ENCODE measurements around the gene ADD3.
A peak's percentile ranks its signal among the peaks of the same experiment; 100 is the strongest.

ADD3 gene

DNA sequence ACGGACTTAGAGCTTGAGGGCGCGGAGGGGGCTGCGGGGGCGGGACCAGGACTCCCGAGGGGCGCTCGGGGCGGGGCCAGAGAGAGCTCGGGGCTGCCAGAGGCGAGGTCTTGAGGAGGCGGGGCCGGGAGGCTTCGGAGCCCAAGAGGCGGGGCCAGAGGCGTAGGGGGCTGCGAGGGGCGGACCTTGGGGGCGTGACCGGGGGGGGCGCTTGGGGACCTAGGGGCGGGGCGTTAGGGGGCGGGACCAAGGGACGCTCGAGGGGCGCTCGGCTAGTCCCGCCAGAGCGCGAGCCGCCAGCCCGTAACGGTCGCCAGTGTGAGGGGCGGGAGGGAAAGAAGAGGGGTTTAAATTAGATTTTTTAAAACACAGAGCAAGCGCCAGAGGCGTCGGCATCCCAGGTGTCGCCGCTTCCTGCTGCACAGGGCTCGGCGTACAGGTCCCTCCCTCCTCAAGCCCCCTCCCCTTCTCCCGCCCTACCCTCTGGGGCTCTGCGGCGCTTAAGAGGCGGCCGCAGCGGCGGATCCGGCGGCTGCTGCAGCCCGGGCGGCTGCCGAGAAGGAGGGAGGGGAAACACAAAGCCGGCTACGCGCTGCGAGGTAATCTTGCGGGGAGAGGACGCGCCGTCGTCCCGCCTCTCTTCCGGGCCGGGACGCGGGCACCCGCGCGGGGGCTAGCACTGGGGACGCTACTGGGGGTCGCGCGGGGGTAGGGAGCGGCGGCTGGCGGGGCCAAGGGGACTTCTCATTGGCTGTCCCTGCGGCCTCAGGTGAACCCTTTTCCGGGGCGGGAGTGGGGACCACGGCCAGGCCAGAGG is at the start of gene ADD3:
TSS of gene ADD3 (plus strand) at position 284 of the 817 bp plus-strand sequence. CDS start 92,670 bp downstream, outside the sequence.
- DNase-seq = peak; percentile 85

DNA sequence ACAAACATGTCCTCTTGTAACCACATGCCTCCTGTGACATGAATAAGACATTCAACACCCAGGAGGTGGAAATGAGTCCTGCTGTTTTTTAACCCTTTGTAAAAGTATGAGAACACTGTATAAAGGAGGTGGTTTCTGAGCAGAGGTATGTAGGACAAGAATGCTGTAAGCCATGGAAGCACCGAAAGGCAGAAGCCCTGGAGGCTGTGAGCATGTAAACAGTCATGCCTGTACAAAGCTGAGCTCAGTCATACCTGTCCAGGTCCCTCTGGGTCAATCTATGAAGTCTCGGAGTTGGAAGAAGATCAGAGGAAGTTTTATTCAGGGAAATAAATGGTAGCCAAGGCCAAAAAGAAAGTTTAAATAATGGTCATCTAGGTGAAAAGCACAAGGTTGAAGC is 49.7 kb upstream of the ADD3 start:
- no peak for DNase-seq

DNA sequence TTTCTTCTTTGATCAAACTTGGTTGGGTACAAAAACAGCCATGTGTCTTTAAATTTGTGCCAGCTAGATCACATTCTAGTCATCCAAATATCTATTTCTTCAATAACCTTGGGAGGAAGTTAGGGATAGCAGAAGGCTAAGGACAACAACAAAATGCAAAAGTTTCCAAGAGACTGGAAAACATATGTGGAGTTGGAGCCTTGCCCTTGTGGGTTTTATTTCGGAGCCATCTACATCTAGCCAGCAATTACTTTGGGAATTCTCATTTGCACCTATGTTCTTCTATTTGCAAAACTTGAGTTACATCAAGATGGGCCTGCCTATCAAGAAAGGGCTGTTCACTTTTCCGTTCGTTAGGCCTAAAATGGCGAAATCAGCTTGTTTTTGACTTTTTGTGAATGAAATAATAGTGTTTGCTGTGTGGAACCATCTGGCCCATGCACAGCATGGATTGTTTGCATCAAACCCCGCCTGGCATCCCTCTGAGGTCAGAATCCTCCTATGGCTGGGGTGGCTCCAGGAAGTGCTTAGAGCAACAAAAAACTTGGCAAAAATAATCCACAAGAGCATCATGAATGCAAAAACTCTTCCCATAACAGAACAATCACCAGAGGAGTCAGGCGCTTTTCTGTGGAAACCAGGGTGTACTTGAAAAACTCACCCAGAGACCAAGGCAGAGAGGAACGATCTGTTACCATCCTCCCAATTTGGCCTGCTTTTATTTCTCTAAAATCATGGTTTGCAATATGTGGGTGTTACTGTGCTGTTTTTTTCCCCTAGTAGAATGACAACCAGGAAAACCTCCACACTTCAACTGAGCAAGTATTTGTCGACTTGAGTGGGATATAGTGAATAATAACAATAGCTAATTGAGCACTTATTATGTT is 48.3 kb upstream of the ADD3 start:
- DNase-seq = no peak

DNA sequence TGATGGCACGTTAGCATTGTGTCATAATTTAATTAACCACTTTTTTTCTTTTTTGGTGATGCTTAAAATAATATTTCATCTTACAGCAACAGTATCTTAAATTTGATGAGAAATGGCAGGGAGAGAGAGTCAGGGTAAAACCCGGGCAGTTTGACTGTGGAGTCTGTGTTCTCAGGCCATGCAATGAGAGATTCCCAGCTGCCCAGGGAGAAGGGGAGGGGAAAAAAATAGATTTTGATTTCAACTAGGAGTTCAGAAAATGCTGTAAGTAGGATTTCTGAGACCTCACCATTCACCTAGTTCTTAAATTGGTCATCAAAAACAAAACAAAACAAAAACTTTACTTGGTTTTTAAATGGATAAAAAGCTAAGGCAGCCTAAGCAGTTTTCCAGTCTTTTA is 47.1 kb upstream of the ADD3 start:
- DNase-seq = no peak

DNA sequence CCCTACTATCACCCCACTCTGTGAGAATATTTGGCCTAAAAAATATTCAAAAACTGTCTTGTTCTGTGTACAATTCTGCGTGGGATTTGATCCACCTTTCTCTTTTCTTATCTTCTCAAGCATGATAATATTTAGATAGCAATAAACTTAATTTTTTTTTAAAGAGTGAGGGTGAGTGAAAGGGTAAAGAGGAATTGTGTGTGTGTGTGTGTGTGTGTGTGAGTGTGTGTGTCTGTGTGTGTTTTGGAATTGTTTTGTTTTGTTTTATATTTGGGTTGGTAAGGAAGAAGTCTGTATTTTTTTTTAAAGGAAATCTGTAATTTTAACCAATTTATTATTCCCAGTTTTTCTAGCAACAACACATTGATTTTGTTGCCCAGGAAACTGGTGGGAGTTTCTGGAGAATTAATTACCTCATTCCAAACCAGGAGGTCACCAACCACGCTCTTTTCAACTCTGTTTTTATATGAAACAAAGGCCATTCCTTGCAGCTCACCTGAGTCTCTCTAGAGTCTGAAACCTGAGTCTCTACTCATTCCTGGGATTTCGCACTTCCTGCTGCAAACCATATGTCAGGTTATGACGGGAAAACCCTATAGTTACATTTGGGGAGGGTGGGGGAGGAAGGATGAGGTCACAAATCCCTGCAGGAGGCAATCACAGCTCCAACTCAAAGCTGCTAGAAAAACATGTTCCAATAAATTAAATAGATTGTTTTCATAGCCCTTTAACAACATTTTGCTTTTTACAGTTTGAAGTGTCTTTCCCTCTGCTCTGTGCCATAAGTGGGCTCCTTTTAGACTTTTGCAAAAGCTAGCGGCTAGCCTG is 46.4 kb upstream of the ADD3 start:
- no peak for DNase-seq

DNA sequence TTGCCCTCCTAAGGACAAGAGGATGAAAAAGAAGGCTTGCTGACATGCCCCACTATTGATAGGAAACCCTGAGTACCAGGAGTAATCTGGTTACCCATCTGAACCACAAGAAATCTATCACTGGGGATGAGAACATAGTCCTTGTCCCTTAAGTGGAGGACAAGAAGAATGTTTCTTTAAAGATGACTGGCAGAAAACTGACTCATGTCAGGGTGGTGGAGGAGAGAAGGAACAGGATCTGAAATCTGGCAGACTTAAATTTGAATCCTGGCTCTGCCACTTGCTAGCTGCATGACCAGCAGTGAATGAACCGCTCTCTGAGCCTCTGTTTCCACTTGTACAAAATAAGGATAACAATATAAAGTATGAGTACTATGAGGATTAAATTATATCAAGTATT is 45.5 kb upstream of the ADD3 start:
- DNase-seq = no peak

- no peak for DNase-seq
Observed at GRCh38 chr10:109963439-109963838, 44.3 kb upstream of the ADD3 start.

- DNase-seq = no peak
Observed at GRCh38 chr10:109964318-109964717, 43.5 kb upstream of the ADD3 start.

DNA sequence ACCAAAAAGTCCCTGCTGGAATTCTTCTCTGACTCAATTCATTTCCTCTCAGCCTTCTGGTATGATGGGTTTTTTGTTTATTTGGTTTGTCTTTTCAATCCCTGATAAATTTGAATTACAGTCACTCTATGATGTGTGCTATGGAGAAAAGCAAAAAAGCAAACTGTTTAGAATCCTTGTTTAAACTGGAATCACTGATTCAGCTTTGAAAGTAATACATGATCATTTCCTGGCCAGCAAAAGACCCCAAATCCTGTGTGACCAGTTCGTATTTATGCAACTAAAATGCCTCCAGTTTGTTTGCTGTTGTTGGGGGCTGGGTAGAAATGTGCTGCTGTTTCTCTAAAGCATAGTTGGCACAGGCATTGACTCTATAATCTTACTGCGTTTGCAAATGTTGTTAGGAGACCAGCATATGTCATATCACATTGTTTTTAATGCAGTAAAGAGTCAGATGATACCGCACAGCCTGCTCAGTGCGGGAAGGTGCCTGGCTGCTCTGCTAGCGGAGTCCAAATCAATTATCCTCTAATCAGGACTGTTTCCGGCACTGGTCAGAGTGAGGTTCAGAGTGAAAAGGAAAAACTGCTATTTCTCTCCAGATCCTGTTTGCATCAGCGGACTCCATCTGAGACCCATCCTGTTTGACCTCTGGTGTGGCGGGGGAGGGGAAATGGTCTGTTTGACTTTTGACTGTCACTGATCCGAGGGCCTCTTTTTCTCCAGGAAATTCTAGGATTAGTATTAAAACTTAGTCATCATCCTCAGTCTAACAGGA is 40.6 kb upstream of the ADD3 start:
- no peak for DNase-seq

DNA sequence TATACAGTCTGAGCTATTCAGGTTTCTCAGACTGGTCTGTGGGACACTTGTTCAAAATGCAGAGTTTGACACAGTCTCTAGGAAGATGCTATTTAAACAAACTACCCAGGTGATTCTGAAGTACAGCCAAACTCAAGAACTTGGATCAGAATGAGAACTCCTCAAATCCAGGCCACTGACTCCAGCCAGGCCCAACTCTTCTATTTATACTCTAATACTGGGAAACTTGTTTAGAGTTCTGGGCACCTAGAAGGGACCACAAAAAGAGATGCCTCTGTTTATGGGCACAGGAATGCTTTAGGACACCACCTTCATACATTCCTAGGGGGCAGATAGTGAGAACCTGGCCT is 40.1 kb upstream of the ADD3 start:
- no peak for DNase-seq

- DNase-seq = no peak
Observed at GRCh38 chr10:109968953-109969759, 38.6 kb upstream of the ADD3 start.

GRCh38 chr10:109969760-109970346 is 37.9 kb upstream of the ADD3 start:
- no peak for DNase-seq

DNA sequence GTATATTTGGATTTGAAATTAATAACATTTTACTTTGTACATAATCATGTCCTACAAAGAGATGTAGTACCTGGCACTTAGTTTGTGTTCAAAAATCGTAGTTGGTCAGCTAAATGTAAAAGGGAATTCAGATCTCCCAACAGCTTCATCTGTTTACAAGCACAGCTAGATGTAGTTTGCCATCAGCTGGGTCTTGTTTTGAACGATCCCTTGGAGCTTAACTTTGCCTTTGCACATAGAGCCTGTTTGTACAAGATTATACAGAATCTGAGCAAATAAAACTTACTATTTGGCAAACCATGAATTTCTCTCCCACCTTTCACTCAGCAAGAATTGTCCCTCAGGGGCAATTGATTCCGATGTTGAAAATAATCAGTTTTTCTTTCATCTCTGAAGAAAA is 36.1 kb upstream of the ADD3 start:
- DNase-seq = no peak

DNA sequence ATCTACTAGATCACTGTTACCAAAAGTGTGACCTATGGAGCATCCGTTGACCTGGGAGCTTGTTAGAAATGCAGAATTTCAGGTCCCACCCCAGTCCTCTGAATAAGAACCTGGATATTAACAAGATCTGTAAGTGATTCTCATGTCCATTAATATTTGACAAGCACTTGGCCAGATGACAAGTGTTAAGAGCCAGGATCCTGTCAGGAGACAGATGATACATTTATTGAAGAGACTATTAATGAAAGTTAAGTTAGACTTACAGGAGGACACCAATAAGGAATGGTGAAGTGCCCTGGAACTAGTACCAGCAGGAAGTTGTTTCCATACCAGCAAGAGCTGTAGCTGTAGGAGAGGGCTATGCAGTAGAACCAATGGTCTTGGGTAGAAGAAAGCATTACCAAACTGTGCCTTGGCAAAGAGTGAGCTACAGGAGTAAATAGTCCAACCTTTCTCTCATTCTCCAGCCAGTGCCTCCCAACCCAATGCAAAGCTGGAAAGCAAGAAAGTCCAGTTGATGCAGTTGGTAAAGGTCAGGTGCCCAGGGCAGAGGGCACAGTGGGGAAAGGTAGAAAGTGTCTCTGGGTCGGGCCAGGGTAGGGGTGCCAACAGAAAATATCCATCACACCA is 35.3 kb upstream of the ADD3 start:
- no peak for DNase-seq

DNA sequence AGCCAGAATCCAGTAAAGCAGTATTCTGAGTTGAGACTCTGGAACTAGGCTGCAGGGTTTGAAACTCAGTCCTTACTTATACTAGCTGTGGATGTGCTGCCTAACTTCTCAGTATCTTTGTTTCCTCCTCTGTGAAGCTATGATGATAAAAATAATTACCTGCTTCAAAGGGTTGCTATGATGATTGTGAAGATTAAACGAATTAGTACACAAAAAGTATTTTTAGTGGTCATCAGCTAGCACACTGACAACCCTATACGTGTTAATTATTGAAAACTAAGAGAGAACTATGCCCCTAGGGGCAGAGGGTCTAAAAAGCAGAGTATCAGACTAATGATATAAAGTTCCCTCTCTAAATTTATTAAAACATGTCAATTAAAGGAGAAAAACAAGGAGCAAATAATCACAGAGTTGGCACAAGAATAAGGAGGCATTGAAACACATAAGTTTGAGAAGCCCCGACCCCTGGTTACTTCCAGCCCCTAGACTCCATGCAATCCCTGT is 34.4 kb upstream of the ADD3 start:
- DNase-seq = no peak

DNA sequence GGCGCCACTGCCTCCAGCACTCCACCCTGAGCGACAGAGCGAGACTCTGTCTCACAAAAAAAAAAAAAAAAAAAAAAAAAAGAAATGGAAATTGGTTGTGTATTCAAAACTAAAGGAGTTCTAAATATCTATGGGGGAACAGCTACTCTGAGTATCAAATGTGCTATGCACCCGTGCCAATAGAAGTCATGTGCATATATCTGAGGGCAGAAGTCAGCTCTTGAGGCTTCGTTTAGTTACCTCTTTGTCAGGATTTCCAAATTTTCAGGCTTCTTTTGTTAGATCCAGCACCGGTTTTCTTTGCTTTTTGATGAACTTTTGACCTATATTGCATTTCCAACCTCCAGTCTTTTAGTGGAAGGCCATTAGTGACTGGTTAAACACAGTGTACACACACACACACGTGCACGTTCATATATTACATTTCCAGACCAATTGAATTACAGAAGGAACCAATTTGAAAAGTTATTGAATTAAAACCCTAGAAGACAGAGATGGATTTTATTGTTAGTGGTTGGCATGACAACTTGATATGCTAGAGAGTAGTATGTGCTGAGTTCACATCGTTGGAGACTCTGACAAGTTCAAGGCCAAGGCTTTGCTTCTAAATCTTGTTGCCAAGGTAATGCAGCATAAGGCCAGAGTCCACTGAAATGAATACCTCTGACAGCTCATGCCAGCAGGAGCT is 33.1 kb upstream of the ADD3 start:
- no peak for DNase-seq

DNA sequence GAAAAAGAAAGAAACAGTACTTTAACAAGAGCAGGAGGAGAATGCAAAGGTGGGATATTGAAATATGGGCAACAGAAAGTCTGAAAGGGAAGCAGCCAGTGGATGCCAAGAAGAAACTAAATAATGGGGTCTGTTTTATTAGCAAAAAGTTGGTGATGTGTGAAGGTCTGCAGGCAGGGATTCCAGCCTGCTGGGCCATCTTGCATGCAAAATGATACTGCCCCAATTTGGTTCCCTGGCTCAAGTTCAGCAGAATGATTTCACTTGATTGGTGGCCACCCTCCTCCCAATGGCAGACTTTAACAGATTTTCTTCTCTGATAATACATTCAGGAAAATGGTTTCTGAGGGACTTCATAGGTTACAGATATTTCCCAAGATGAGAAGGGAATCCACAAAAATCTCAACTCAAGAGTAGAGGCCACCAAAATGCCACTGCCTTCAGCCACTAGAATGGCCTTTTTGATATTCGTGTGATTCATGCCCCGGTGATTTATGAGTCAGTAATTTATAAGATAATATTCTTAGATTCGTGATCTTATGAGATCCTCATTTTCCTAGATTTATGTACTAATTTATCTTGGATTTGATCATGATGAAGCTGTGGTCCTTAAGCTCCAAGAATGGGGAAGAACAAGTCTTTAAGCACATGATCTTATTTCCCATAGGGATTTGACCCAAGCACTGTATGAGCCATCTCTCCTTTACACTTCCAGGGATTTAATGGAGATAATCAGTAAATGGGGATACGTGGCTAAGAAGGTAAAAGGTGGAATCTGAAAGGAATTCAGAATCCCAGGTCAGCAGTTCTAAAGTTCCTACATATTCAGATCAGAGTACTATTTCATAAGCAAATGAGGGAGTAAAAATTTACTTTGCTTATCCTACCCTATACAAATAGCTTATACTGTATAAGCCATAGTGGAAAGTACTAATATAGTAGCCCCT is 32.3 kb upstream of the ADD3 start:
- DNase-seq = no peak

- no peak for DNase-seq
Observed at GRCh38 chr10:109976681-109977080, 31.1 kb upstream of the ADD3 start.

- no peak for DNase-seq
Observed at GRCh38 chr10:109977382-109977806, 30.4 kb upstream of the ADD3 start.

Measured in activated CD4-positive, alpha-beta T cell treated with anti-CD3 and anti-CD28 coated beads for 1 hour (primary cell).